Stimulated activated CD4-positive, alpha-beta T cell treated with anti-CD3 and anti-CD28 coated beads, Interleukin-12 subunit alpha, Interleukin-12 subunit beta, amount 100 ng/mL, for 24 hours (primary cell): Measurements from ENCODE around the gene LLGL2.
"Not testable (repeated sequence)": the region's sequence is repeated elsewhere in the genome, so short reads cannot be mapped to it uniquely, and the experiment has no call there.

Experiments used
- DNase-seq, 2 experiments: peaks; one replicate each; pipeline ENCODE4 v3.0.0-alpha.2; 2020; ENCODE audit warnings: low read depth in 2 of 2

Gene LLGL2, protein sequence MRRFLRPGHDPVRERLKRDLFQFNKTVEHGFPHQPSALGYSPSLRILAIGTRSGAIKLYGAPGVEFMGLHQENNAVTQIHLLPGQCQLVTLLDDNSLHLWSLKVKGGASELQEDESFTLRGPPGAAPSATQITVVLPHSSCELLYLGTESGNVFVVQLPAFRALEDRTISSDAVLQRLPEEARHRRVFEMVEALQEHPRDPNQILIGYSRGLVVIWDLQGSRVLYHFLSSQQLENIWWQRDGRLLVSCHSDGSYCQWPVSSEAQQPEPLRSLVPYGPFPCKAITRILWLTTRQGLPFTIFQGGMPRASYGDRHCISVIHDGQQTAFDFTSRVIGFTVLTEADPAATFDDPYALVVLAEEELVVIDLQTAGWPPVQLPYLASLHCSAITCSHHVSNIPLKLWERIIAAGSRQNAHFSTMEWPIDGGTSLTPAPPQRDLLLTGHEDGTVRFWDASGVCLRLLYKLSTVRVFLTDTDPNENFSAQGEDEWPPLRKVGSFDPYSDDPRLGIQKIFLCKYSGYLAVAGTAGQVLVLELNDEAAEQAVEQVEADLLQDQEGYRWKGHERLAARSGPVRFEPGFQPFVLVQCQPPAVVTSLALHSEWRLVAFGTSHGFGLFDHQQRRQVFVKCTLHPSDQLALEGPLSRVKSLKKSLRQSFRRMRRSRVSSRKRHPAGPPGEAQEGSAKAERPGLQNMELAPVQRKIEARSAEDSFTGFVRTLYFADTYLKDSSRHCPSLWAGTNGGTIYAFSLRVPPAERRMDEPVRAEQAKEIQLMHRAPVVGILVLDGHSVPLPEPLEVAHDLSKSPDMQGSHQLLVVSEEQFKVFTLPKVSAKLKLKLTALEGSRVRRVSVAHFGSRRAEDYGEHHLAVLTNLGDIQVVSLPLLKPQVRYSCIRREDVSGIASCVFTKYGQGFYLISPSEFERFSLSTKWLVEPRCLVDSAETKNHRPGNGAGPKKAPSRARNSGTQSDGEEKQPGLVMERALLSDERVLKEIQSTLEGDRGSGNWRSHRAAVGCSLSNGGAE

DNA sequence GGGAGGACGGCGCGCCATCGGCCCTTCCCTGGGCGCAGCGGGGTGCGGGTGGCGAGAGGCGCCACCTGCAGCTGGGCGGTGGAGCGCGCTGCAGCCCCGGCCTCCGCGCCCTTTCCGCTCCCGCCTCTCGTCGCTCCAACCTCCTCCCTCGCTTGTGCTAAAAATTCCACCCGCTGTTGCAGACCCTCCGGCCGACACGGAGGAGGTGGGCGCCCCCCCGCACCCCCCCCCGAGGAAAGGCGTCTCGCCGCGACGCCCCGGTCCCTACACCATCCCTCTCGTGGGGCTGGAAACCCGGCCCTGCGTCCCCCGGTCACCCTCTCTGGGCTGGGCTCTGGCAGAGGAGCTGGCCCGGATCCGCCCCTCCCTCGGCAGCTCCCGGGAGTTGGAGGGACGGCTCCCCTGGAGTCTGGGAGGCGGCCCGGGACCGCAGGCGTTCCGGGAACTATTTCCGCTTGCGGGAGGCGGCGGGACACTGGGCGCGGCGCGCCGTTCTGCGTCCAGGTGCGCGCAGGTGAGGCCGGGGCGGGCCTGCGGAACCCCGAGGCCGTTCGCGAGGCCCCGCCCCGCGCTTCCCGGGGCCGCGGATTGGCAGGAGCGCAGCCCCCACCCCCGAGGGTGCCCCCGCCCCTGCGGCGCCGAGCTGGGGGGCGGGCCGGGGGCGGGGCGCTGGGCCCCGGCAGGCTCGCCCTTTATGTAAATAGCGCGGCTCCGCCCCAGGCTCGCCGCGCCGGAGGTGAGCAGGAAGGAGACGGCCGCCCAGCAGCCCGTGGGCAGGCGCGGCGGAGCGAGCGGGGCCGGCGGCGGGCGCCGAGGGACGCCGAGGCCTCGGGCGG is at the start of gene LLGL2:
Gene LLGL2, plus strand, starts transcription at position 728 of the 836 bp plus-strand sequence. CDS start 17,730 bp downstream, outside the sequence.
- DNase-seq = peak; percentile 57 to 63

GRCh38 chr17:75475851-75476250 is 49.6 kb upstream of the LLGL2 start:
- no peak for DNase-seq

DNA sequence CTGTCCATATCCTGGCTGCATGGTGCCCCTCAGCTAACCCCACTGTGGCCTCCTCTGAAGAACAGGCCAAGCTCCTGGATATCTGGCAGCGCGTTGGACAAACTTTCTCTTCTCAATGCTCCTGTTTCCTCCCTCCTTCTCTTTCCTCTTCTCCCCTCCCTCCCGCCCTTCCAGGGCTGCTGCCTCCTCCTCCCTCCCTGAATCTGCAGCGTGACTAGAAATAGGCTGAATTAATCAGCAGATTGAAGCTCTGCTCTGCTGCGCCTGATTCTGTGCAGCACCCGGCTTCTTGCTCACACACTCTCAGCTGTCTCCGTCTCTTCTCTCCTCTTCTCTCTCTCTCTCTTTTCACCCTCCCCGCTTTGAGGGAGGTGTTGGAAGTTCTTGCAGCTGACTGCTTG is 49.2 kb upstream of the LLGL2 start:
- no peak for DNase-seq

DNA sequence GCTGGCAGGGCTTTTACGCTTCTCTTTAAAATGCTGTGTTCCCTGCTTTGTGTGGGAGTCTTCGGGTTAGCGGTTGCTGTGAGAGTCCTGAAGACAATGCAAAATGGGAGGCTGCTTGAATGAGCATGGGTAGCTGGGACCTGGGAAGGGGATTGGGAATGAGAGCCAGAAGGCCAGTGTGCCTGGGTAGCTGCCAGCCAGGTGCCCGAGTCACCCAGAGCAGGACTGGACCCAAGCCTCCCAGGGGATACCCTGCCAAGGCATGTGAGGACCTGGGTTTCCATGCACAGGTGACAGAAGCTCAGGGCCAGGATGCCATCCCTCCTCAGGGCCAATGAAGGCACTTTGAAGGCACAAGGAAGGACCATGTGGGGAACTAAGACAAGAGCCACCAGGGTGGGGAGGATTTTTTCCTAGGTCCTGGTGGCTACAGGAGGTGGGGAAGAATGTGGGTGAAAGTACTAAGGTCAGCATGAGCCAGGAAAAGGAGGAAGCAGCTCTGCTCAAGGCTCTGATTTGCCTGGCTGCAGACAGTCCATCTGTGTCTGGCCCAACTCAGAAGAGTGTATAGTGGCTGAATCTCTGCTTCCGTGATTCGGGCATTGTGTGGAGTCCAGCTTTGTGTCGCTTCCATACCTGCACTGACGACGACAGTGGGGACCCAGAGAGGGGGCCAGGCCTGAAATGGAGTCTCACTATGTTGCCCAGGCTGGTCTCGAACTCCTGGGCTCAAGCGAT is 48.6 kb upstream of the LLGL2 start:
- DNase-seq = no peak

GRCh38 chr17:75477490-75477862 is 48.0 kb upstream of the LLGL2 start:
- not testable (repeated sequence) for DNase-seq

- DNase-seq = no peak
These were observed 47.0 kb upstream of the LLGL2 start for GRCh38 chr17:75478508-75478907.

GRCh38 chr17:75480281-75480680 is 45.2 kb upstream of the LLGL2 start:
- DNase-seq = no peak

DNA sequence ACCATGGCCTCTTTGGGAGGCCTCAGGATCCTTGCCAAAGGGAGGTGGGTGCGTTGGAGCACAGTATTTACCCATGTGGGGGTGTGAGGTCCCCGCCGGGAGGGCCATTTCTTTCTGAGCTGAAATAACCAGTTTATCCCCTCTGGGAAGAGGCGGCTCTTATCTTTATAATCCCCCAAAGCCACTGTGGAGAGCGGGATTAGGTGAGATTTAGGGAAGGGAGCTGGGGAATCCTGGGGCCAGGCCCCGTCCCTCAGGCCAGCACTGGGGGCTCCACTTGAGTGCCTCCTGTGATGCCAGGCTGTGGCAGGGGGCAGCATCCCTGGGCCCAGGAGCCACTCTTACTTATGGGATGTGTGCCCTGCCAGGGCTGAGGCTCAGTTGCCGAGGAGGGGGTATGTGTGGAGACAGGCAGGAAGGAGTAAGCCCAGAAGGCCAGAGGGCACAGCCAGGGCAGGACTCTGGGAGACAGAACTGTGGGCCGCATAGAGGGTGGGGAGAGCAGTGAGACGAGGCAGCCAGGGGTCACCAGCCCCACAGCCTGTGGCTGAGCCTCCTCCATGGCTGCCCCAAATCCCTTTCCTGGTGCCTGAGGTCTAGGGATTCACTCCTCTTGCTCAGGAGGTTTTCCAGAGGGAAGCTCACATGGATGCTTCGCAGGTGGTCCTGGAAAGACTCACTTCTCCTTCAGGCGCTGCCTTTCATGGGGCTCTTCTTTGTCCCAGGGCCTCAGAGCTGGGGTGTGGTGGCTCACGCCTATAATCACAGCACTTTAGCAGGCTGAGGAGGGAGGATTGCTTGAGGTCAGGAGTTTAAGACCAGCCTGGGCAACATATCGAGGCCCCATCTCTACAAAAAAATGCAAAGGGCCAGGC is 44.1 kb upstream of the LLGL2 start:
- no peak for DNase-seq

DNA sequence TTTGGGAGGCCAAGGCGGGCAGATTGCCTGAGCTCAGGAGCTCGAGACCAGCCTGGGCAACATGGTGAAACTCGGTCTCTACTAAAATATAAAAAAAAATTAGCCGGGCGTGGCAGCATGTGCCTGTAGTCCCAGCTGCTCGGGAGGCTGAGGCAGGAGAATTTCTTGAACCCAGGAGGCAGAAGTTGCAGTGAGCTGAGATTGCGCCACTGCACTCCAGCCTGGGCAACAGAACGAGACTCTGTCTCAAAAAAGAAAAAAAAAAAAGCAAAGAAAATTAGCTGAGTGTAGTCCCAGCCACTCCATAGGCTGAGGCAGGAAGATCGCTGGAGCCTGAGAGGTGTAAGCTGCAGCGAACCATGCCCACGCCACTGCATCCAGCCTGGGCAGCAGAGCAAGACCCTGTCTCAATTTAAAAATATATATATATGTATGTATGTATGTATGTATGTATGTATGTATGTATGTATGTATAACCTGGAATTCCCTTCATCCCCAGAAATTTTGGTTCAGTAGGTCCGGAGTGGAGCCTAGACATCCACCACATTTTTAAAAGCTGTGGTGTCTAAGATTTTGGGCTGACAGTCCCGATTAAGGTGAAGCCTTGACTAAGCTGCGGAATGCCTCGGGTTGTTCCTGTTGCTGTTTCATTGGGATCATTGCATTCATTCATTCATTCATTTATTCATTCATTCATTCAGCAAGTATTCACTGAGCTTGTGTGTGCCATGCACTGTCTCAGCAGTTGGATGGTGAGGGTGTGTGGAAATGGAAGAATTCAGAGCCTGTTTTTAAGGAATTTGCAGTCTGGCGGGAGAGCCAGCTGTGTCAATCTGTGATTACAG is 43.2 kb upstream of the LLGL2 start:
- DNase-seq = no peak

- no peak for DNase-seq
These were observed 39.8 kb upstream of the LLGL2 start for GRCh38 chr17:75485688-75486087.

- no peak for DNase-seq
These were observed 39.3 kb upstream of the LLGL2 start for GRCh38 chr17:75486151-75486550.

DNA sequence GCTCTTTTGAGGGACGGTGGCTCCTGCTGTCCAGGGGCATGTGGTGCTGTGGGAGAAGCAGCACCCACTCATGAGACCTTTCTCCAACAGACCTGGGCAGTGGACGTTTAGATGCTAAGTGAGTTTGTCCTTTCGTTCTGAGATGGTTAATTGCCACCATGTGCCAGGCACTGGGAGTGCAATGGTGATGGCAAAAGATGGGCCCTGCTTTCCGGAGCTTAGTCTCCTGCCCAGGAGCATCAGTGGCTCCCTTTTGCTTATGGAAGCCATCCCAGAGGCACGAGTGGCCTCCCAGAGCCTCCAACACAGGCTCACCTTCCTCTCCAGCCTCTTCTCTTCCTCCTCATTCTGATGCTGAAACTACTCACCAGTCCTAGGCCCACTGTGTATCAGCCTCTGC is 38.5 kb upstream of the LLGL2 start:
- DNase-seq = no peak

DNA sequence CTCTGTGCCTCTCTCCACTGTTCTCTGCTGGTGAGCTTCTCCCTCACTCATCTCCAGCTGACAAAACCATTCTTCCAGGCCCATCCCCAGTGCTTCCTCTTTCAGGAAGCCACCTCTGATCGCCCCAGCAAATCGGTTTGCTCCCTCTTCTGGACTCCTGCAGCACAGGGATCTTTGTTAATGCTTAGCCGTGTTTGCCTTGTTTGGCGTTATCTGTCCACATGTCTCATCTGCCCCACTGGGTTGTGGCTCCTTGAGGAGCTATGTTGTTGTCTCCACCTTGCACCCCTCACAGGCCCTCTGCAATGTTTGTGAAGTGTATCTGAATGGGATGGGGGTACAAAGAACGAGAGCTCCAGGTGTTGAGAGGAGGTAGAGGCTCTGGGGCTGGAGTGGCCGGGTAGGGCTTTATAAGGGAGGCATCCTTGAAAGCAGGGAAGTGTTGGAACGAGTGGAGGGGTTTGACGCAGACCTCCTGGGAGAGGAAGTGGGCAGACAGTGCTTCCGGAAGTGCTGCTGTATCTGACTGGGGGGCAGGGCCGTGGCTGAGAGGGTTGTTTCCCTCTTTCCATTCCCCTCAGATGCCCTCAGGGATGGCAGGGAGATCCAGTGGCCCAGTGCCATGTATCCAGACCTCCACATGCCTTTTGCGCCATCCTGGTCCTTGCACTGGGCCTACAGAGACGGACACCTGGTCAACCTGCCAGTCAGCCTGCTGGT is 38.0 kb upstream of the LLGL2 start:
- DNase-seq = peak in 1 of 2 experiments; percentile 16

DNA sequence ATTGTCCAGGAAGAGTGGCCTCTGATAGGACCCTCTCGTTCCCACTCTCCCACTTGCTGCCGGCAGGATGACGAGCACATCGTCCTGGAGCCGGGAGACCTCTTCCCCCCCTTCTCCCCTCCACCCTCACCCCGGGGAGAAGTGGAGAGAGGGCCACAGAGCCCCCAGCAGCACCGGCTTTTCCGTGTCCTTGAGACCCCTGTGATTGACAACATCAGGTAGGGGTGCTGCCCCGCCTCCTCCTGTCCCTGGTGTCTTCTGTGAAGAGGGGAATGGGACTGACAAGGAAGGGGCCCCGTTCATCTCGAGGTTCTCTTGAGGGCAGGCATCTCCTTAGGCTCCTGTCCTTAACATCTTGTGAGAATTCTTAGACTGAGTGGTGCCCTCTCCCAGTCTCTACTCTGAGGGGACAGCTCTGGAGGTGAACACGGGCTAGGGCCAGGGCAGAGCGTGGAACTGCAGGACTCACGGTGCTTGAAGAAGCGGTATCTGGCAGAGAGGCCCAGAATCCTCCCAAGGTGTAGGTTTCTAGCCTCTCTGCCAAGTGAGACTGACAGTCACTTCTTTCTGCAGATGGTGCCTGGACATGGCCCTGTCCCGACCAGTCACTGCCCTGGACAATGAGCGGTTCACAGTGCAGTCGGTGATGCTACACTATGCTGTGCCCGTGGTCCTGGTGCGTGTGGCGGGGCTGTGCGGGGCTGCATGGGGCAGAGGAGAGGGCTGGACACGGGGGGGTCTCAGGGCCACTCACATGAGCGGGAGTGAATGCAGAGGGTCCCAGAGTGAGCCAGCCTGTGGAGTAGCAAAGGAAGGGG is 36.6 kb upstream of the LLGL2 start:
- DNase-seq = no peak

DNA sequence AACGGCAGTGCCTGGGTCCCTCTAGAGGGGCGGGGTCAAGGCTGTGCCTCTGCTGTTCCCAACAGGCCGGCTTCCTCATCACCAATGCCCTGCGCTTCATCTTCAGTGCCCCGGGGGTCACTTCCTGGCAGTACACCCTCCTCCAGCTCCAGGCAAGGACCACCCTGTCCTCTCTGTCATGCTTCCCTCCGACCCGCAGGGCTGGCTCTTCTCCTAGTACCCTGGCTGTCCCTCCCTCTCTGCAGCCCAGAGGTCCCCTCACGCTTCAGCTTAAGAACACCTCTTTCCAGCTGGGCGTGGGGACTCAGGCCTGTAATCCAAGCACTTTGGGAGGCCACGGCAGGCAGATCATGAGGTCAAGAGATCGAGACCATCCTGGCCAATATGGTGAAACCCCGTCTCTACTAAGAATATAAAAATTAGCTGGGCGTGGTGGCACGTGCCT is 36.0 kb upstream of the LLGL2 start:
- DNase-seq = no peak

DNA sequence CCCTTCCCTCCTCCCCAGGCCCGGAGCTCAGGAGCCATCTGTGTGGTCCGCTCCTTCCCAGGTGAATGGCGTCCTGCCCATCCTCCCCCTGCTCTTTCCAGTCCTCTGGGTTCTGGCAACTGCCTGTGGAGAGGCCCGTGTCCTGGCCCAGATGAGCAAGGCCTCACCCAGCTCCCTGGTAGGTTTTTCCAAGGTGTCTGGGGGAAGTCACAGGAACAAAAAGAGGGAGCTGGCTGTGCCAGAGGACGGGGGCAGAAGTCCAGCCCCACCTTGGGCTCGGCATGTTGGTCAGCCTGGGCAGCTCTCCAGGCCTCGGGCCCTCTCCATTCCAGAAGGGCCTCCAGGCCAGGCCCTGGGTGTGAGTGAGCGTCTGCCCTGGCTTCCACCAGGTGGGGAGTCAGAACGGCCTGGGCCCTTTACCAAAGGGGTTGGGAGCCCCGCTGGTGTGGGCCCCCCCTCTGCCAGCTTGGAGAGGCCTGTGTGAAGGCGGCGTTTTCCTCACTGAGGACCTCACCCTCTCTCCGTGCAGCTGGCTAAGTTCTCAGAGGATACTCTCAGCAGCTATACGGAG is 35.2 kb upstream of the LLGL2 start:
- DNase-seq = no peak
